Lower leg skin (tissue), 4 donors: ENCODE measurements around the gene DNASE2. TPM values are rescaled to one million over a fixed set of nuclear protein-coding genes. Genes with fewer than 3 reads are reported as not detected.

Source experiments
- DNase-seq, 2 donors: peaks; one replicate each; pipeline ENCODE4 v3.0.0-alpha.2; 2019; ENCODE audit warnings: low spot score in 2 of 2
- H3K4me3 ChIP-seq: fragments of 200-600 bp; sonication (generic); 2 replicates; pipeline ENCODE4 v1.5.1; 2017; ENCODE audit warnings: mild to moderate bottlenecking, low read depth; ENCODE audit not compliant: poor library complexity, severe bottlenecking
- CTCF ChIP-seq, 3 donors: fragments of 450-650 bp; IDR thresholded peaks; one replicate each; pipeline ENCODE4 v1.5.1; 2016; ENCODE audit warnings: antibody characterized with exemption in 3 of 3, mild to moderate bottlenecking in 3 of 3, moderate library complexity in 2 of 3
- POLR2A ChIP-seq, 2 donors: fragments of 450-650 bp; IDR thresholded peaks; one replicate each; pipeline ENCODE4 v1.6.1; 2016 to 2017; ENCODE audit warnings: antibody characterized with exemption in 2 of 2, mild to moderate bottlenecking in 1 of 2, moderate library complexity in 1 of 2
- WGBS, 2 donors: methylation state at CpG; one replicate each; pipeline ENCODE4 v1.1.5; 2018; 5-methylcytosine and 5-hydroxymethylcytosine counted together
- intact Hi-C: fragments of 100-400 bp; cut with DNase I; formaldehyde crosslinking; loops from one replicate; pipeline ENCODE4 v1.15.0; 2023; ENCODE audit warnings: low total_unique reads
- total RNA-seq, 4 donors: library from RNA; depleted of rRNA; stranded (reverse); fragments of >200 nt; gene quantifications; one replicate each; pipeline ENCODE4 v1.1.0, GENCODE V29; 2016

The DNASE2 gene
- total RNA-seq, 4 donors from 2014 or later, result 31.8 to 50.6 (median 36.6) TPM

DNA sequence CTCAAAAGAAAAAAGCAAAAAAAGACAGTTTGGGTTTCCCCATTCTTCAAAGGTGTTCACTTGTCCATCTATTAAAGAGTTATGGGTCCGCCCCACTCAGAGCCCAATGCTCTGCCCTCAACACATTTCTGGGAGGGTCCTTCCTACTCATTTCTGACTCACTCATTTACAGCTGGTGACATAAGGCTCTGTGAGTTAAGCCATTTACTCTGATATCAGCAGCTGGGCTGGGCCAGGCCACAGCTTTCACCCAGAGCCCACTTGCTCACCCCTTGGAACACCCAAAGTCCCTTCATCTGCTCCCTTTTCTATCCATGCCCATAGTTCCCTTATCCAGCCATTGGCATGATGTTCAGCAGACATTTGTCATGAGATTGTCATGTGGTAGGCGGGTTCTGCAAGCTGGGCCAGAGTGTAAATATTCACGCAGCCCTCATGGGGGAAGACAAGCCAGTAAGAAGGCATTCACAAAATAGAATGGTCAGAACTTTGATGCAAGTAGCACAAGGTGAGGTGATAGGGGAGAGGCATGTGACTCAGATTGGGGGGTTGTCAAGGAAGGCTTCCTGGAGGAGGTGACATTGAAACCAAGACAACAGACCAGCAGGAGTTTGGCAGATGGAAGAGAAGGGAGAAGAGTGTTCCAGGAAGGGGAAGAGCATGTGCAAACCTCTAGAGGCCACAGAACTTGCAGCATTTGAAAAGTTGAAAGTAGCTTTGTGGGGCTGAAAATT is 37.1 kb downstream of the DNASE2 start:
- intact Hi-C loops, result loop anchor here (5.0 kb wide), 1 partner anchor 77 kb away; no protein-coding TSS in a partner anchor
- 80 to 87% methylated on average over 3 of the region's 3 CpGs for WGBS, 2 donors
- H3K4me3 ChIP-seq, result no peak overlapping the region

DNA sequence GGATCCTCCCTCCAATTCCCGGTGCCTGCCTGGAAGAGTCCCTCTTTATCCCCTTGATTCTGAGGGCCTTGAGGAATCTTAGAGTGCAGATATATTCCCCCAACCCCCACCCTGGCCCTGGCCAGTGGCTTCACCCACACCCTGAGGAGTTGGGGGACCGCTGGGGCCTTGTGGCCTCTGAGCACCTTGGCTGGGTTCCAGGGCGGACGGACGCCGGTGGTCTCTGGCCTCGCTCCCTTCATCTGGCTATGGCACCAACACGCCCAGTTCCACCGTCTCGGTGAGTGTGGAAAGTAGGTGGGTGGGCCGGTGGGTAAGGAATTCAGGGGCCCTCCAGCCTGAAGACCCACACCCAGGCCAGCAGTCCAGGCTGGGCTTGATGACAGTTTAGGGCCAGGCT is 37.9 kb downstream of the DNASE2 start:
- TF ChIP-seq POLR2A (IDR thresholded peaks at IDR 0.05) (no peak), CTCF (IDR thresholded peaks at IDR 0.05) (no peak)
- no peak overlapping the region for H3K4me3 ChIP-seq
- intact Hi-C loops, result loop anchor here (5.0 kb wide), 1 partner anchor 76 kb away; no protein-coding TSS in a partner anchor
- 77 to 85% methylated on average over 1 to 11 of the region's 11 CpGs for WGBS, 2 donors
- no peak for DNase-seq

More for the DNA sequence above, 37.1 kb downstream of the DNASE2 start:
- no peak for DNase-seq
- TF ChIP-seq POLR2A (IDR thresholded peaks at IDR 0.05) (no peak), CTCF (IDR thresholded peaks at IDR 0.05) (no peak)

- no peak for TF ChIP-seq POLR2A (IDR thresholded peaks at IDR 0.05)
- no peak for TF ChIP-seq CTCF (IDR thresholded peaks at IDR 0.05)
- no peak overlapping the region for H3K4me3 ChIP-seq
- intact Hi-C loops, result loop anchor here (5.0 kb wide), 1 partner anchor 75 kb away; no protein-coding TSS in a partner anchor
- DNase-seq, result no peak
- WGBS, 2 donors, result 92% methylated on average over 18 of the region's 18 CpGs
Observed at GRCh38 chr19:12842511-12842910, 38.7 kb downstream of the DNASE2 start.

DNA sequence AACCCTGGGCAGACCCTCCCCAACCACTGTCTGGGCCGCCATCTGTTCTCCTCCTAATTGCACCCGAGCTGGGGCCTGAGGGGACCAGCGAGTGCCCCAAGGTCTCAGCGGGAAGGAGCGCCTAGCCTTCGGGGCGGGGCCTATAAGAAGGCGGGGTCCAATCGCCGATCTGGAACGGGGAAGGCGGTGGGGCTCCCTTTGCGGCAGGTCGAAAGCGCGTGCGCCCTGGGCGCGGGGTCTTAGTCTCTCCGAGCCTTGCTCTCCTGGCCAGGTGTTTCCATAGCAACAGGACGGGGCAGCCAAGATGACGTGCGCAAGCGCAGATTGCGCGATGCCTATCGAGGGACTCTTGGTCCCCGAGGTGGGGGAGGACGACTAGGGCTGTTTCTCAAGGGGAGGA is 40.2 kb downstream of the DNASE2 start:
- TF ChIP-seq CTCF (IDR thresholded peaks at IDR 0.05), result no peak
- TF ChIP-seq POLR2A (IDR thresholded peaks at IDR 0.05), result no peak
- intact Hi-C loops, result loop anchor here (5.0 kb wide), 1 partner anchor 74 kb away; no protein-coding TSS in a partner anchor
- peak overlapping the region; percentile 16 for H3K4me3 ChIP-seq
- WGBS, 2 donors, result 2 to 10% methylated on average over 23 to 29 of the region's 29 CpGs
- DNase-seq, result no peak

GRCh38 chr19:12840091-12841079 is 40.9 kb downstream of the DNASE2 start:
- peak in 1 of 2 donors; percentile 46 for DNase-seq
- 22 to 23% methylated on average over 43 of the region's 43 CpGs for WGBS, 2 donors
- H3K4me3 ChIP-seq, result peak overlapping the region; percentile 16
- intact Hi-C loops, result loop anchor here (5.0 kb wide), 1 partner anchor 73 kb away; no protein-coding TSS in a partner anchor
- TF ChIP-seq POLR2A (IDR thresholded peaks at IDR 0.05), result no peak
